SK-N-SH (cell line): Measurements from ENCODE around the gene TGM6. TPM values are rescaled to one million over a fixed set of nuclear protein-coding genes. Genes with fewer than 3 reads are reported as not detected.

Experiments used
- CTCF ChIA-PET: fragments of 300-600, 350-600 bp; formaldehyde crosslinking; extraction: SDS; loops from one replicate; lab custom pipeline; 2021; lab: Yijun Ruan, JAX
- POLR2A ChIA-PET: fragments of 350-600 bp; sonication (Branson Sonifier 250); formaldehyde crosslinking; extraction: SDS; loops from one replicate; lab custom pipeline; 2020; ENCODE audit warnings: antibody characterized with exemption, inconsistent platforms; lab: Yijun Ruan, JAX
- DNase-seq: peaks from one replicate; pipeline ENCODE4 v3.0.0; 2012
- H2AFZ ChIP-seq: fragments of 200-600 bp; sonication (generic); 2 replicates; pipeline ENCODE4 v1.8.1; 2016; ENCODE audit warnings: antibody characterized with exemption, mild to moderate bottlenecking, low read depth
- H3F3A ChIP-seq: fragments of 200-600 bp; sonication (generic); replicated peaks from 2 replicates; pipeline ENCODE3; 2016; ENCODE audit warnings: antibody characterized with exemption, mild to moderate bottlenecking; ENCODE audit not compliant: insufficient read depth
- H3K27ac ChIP-seq, 2 experiments: fragments of 200-500 bp in 1 of 2; fragments of 200-600 bp in 1 of 2; sonication (Bioruptor generic) in 1 of 2; sonication (generic), shearing (Covaris generic) in 1 of 2; 2 replicates each; pipeline versions ENCODE4 v1.5.1 to v1.6.1; 2014 to 2016; ENCODE audit warnings: low read depth in 2 of 2, inconsistent platforms in 1 of 2, low read length in 1 of 2, mild to moderate bottlenecking in 1 of 2, mixed read lengths in 1 of 2
- H3K27me3 ChIP-seq: fragments of 200-600 bp; sonication (generic), shearing (Covaris generic); 2 replicates; pipeline ENCODE4 v1.6.1; 2016; ENCODE audit warnings: mixed run types; ENCODE audit not compliant: insufficient read depth
- H3K36me3 ChIP-seq, 2 experiments: fragments of 200-500 bp in 1 of 2; fragments of 200-600 bp in 1 of 2; sonication (Bioruptor generic) in 1 of 2; sonication (generic) in 1 of 2; replicated peaks in 1 of 2; 2 replicates each; pipeline versions ENCODE3 to v1.5.1; 2014 to 2016; ENCODE audit warnings: low read length in 1 of 2, mild to moderate bottlenecking in 1 of 2; ENCODE audit not compliant: insufficient read depth in 2 of 2, control insufficient read depth in 1 of 2
- H3K4me1 ChIP-seq, 2 experiments: fragments of 200-500 bp in 1 of 2; fragments of 200-600 bp in 1 of 2; sonication (Bioruptor generic) in 1 of 2; sonication (generic), shearing (Covaris generic) in 1 of 2; 2 replicates each; pipeline versions ENCODE4 v1.5.1 to v1.6.1; 2014 to 2016; ENCODE audit warnings: low read depth in 1 of 2, low read length in 1 of 2, mixed run types in 1 of 2; ENCODE audit not compliant: insufficient read depth in 2 of 2, control insufficient read depth in 1 of 2
- H3K4me2 ChIP-seq: fragments of 200-600 bp; sonication (generic), shearing (Covaris generic); 2 replicates; pipeline ENCODE4 v1.6.1; 2017; ENCODE audit warnings: mixed run types
- H3K4me3 ChIP-seq, 2 experiments: fragments of 200-500 bp in 1 of 2; fragments of 200-600 bp in 1 of 2; sonication (Bioruptor generic) in 1 of 2; sonication (generic), shearing (Covaris generic) in 1 of 2; 2 replicates each; pipeline versions ENCODE4 v1.5.1 to v1.8.1; 2014 to 2016; ENCODE audit warnings: low read depth in 2 of 2, inconsistent platforms in 1 of 2, low read length in 1 of 2, mild to moderate bottlenecking in 1 of 2, mixed read lengths in 1 of 2, moderate library complexity in 1 of 2
- H3K79me2 ChIP-seq: fragments of 200-600 bp; sonication (generic); 2 replicates; pipeline ENCODE4 v1.8.1; 2017; ENCODE audit warnings: mild to moderate bottlenecking; ENCODE audit not compliant: insufficient read depth
- H3K9ac ChIP-seq: fragments of 200-600 bp; sonication (generic); 2 replicates; pipeline ENCODE4 v1.6.1; 2017; ENCODE audit warnings: mixed run types
- H3K9me2 ChIP-seq: fragments of 200-600 bp; sonication (generic); 2 replicates; pipeline ENCODE4 v1.6.1; 2017; ENCODE audit warnings: mixed run types
- H3K9me3 ChIP-seq: fragments of 200-600 bp; sonication (generic); 2 replicates; pipeline ENCODE4 v1.6.1; 2017; ENCODE audit warnings: mixed run types, mild to moderate bottlenecking, moderate library complexity
- H4K20me1 ChIP-seq: fragments of 200-600 bp; sonication (generic); 2 replicates; pipeline ENCODE4 v1.6.1; 2017; ENCODE audit warnings: mild to moderate bottlenecking, mixed run types; ENCODE audit not compliant: insufficient read depth
- EZH2phosphoT487 ChIP-seq: fragments of 200-600 bp; sonication (generic); IDR thresholded peaks from 2 replicates; pipeline ENCODE4 v1.6.1; 2017; ENCODE audit warnings: low read depth, mixed run types, mild to moderate bottlenecking, antibody characterized with exemption, moderate library complexity, borderline replicate concordance
- FOSL2 ChIP-seq: IDR thresholded peaks from 2 replicates; pipeline ENCODE4 v1.4.0; 2012; ENCODE audit warnings: low read depth, mild to moderate bottlenecking, moderate library complexity, borderline replicate concordance
- FOXJ3 ChIP-seq: sonication (generic); formaldehyde crosslinking; IDR thresholded peaks from 2 replicates; pipeline ENCODE4 v1.5.1; 2020; ENCODE audit warnings: mild to moderate bottlenecking, missing genetic modification reagents
- FOXM1 ChIP-seq: IDR thresholded peaks from 2 replicates; pipeline ENCODE4 v1.4.0; 2012; ENCODE audit warnings: low read depth, mild to moderate bottlenecking
- JUND ChIP-seq: IDR thresholded peaks from 2 replicates; pipeline ENCODE4 v1.4.0; 2012
- MXI1 ChIP-seq: IDR thresholded peaks from 2 replicates; pipeline ENCODE4 v1.6.1; 2012; ENCODE audit warnings: mild to moderate bottlenecking, low read depth, low read length, improper control_type of control experiment
- NRF1 ChIP-seq: IDR thresholded peaks from 2 replicates; pipeline ENCODE4 v1.6.1; 2012; ENCODE audit warnings: low read depth, mild to moderate bottlenecking, low read length
- RAD21 ChIP-seq: IDR thresholded peaks from 2 replicates; pipeline ENCODE4 v1.6.1; 2012; ENCODE audit warnings: mild to moderate bottlenecking, low read length
- RFX5 ChIP-seq: IDR thresholded peaks from 2 replicates; pipeline ENCODE4 v1.6.1; 2012; ENCODE audit warnings: mild to moderate bottlenecking, improper control_type of control experiment, low read length
- RXRA ChIP-seq: IDR thresholded peaks from 2 replicates; pipeline ENCODE4 v1.4.0; 2012; ENCODE audit warnings: low read depth, mild to moderate bottlenecking, borderline replicate concordance
- SIN3A ChIP-seq: IDR thresholded peaks from 2 replicates; pipeline ENCODE4 v1.6.1; 2012; ENCODE audit warnings: low read depth, mild to moderate bottlenecking, low read length, moderate library complexity, borderline replicate concordance
- SMC3 ChIP-seq: IDR thresholded peaks from 2 replicates; pipeline ENCODE4 v1.6.1; 2012; ENCODE audit warnings: low read depth, low read length, improper control_type of control experiment
- TCF12 ChIP-seq: IDR thresholded peaks from 2 replicates; pipeline ENCODE4 v1.4.0; 2012
- YY1 ChIP-seq: IDR thresholded peaks from 2 replicates; pipeline ENCODE4 v1.4.0; 2012; ENCODE audit warnings: low read depth, mild to moderate bottlenecking
- WGBS: methylation state at CpG from one replicate; pipeline ENCODE4 v1.1.6; 2017; ENCODE audit warnings: low lambda C conversion rate; 5-methylcytosine and 5-hydroxymethylcytosine counted together
- polyA plus RNA-seq, 3 experiments: library from polyadenylated mRNA; depleted of rRNA; stranded (reverse); fragments of >200 nt; gene quantifications; 2 replicates each; pipeline ENCODE4 v1.2.3, GENCODE V29; 2012
- TF ChIP-seq, protein P1 (sequence below): IDR thresholded peaks from 2 replicates; pipeline ENCODE4 v1.4.0; 2012; ENCODE audit warnings: low read depth, borderline replicate concordance
- TF ChIP-seq, protein P2 (sequence below): fragments of 200-600 bp; sonication (generic); IDR thresholded peaks from 2 replicates; pipeline ENCODE4 v1.6.1; 2017; ENCODE audit warnings: antibody characterized with exemption, mild to moderate bottlenecking, moderate library complexity
- TF ChIP-seq, protein P3 (sequence below): IDR thresholded peaks from 2 replicates; pipeline ENCODE4 v1.4.0; 2012; ENCODE audit warnings: low read depth, borderline replicate concordance
- TF ChIP-seq, protein P4 (sequence below): fragments of 150-350 bp; IDR thresholded peaks from 2 replicates; pipeline ENCODE4 v1.6.1; 2017; ENCODE audit warnings: antibody characterized with exemption, low read length, low read depth, borderline replicate concordance

TGM6 gene
- polyA plus RNA-seq, 1 of the 3 experiments (the other 2 are of a cell fraction): not detected

DNA sequence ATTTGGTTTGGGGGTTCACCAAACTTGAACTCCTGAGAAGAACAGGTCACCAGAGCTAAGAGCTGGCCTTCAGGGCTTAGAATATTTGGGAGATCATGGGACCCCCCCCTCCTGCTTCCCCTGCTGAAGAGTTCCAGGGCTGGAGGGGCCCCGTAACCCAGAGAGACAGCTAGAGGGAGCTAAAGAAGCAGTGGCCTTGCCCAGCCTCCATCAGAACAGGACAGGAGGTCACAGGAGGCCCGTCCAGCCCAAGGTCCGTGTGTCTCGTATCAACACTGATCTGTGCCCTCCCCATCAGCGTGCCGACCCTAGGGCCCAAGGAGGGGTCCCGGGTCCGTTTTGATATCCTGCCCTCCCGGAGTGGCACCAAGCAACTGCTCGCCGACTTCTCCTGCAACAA is 40.6 kb upstream of the TGM6 start:
- no peaks in the 10 kb centered on the region for H3K36me3 ChIP-seq
- H3K27ac ChIP-seq: no peak overlapping the region
- no peak overlapping the region for H2AFZ ChIP-seq
- no peaks in the 10 kb centered on the region for H3K4me1 ChIP-seq
- no peaks in the 10 kb centered on the region for H3K9me3 ChIP-seq
- H4K20me1 ChIP-seq: no peaks in the 10 kb centered on the region
- no peaks in the 10 kb centered on the region for H3K79me2 ChIP-seq
- TF ChIP-seq FOXJ3 (CRISPR knock-in tag): no peak
- no peak for TF ChIP-seq TCF12
- TF ChIP-seq RAD21: no peak
- TF ChIP-seq FOSL2: no peak
- no peak for TF ChIP-seq JUND
- no peak for TF ChIP-seq YY1
- TF ChIP-seq, protein P1, sequence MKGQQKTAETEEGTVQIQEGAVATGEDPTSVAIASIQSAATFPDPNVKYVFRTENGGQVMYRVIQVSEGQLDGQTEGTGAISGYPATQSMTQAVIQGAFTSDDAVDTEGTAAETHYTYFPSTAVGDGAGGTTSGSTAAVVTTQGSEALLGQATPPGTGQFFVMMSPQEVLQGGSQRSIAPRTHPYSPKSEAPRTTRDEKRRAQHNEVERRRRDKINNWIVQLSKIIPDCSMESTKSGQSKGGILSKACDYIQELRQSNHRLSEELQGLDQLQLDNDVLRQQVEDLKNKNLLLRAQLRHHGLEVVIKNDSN: no peak
- TF ChIP-seq, protein P2, sequence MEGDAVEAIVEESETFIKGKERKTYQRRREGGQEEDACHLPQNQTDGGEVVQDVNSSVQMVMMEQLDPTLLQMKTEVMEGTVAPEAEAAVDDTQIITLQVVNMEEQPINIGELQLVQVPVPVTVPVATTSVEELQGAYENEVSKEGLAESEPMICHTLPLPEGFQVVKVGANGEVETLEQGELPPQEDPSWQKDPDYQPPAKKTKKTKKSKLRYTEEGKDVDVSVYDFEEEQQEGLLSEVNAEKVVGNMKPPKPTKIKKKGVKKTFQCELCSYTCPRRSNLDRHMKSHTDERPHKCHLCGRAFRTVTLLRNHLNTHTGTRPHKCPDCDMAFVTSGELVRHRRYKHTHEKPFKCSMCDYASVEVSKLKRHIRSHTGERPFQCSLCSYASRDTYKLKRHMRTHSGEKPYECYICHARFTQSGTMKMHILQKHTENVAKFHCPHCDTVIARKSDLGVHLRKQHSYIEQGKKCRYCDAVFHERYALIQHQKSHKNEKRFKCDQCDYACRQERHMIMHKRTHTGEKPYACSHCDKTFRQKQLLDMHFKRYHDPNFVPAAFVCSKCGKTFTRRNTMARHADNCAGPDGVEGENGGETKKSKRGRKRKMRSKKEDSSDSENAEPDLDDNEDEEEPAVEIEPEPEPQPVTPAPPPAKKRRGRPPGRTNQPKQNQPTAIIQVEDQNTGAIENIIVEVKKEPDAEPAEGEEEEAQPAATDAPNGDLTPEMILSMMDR: no peak
- TF ChIP-seq SIN3A: no peak
- TF ChIP-seq FOXM1: no peak
- TF ChIP-seq EZH2phosphoT487: no peak
- no peak for TF ChIP-seq MXI1
- no peak for TF ChIP-seq RXRA
- TF ChIP-seq RFX5: no peak
- TF ChIP-seq SMC3: no peak
- TF ChIP-seq, protein P3, sequence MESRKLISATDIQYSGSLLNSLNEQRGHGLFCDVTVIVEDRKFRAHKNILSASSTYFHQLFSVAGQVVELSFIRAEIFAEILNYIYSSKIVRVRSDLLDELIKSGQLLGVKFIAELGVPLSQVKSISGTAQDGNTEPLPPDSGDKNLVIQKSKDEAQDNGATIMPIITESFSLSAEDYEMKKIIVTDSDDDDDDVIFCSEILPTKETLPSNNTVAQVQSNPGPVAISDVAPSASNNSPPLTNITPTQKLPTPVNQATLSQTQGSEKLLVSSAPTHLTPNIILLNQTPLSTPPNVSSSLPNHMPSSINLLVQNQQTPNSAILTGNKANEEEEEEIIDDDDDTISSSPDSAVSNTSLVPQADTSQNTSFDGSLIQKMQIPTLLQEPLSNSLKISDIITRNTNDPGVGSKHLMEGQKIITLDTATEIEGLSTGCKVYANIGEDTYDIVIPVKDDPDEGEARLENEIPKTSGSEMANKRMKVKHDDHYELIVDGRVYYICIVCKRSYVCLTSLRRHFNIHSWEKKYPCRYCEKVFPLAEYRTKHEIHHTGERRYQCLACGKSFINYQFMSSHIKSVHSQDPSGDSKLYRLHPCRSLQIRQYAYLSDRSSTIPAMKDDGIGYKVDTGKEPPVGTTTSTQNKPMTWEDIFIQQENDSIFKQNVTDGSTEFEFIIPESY: no peak
- TF ChIP-seq, protein P4, sequence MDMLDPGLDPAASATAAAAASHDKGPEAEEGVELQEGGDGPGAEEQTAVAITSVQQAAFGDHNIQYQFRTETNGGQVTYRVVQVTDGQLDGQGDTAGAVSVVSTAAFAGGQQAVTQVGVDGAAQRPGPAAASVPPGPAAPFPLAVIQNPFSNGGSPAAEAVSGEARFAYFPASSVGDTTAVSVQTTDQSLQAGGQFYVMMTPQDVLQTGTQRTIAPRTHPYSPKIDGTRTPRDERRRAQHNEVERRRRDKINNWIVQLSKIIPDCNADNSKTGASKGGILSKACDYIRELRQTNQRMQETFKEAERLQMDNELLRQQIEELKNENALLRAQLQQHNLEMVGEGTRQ: no peak
- TF ChIP-seq NRF1: no peak
- H3F3A ChIP-seq: no peaks in the 10 kb centered on the region
- POLR2A ChIA-PET: no interaction called here
- H3K9me2 ChIP-seq: no peaks in the 10 kb centered on the region
- no peak overlapping the region for H3K4me2 ChIP-seq
- H3K4me3 ChIP-seq: no peak overlapping the region
- WGBS: 53% methylated on average over 3 of the region's 11 CpGs
- CTCF ChIA-PET: interaction anchor here (0.9 kb wide), 1 partner anchor 54 kb away, joined by 3 read pairs; no protein-coding TSS in a partner anchor
- H3K27me3 ChIP-seq: no peaks in the 10 kb centered on the region; the same call in 1 of the 2 replicates
- no peak overlapping the region for H3K9ac ChIP-seq
- DNase-seq: no peak
